ENCODE results near the gene SLC15A1.
A peak's percentile ranks its signal among the peaks of the same experiment; 100 is the strongest.

SLC15A1 gene

GRCh38 chr13:98656223-98656622 is 96.2 kb downstream of the SLC15A1 start:
- Histone ChIP-seq H3K9ac (ENCODE audit: low read length) (no peak overlapping the region), H3K9me2 (replicated peaks; ENCODE audit: insufficient read depth, low read length) (no peaks in the 10 kb centered on the region), H3K27ac (ENCODE audit: low read length) (no peak overlapping the region), H3K4me1 (ENCODE audit: low read length) (no peaks in the 10 kb centered on the region), H3K9me3 (replicated peaks; ENCODE audit: insufficient read depth, low read length) (no peaks in the 10 kb centered on the region), H3K27me3 (replicated peaks; ENCODE audit: insufficient read depth, low read length) (no peaks in the 10 kb centered on the region), H3K4me2 (ENCODE audit: low read depth, low read length) (no peak overlapping the region), H4K20me1 (ENCODE audit: insufficient read depth, low read length) (no peaks in the 10 kb centered on the region), H2AFZ (ENCODE audit: low read length) (no peak overlapping the region), H3F3A (ENCODE audit: insufficient read depth, low read length) (no peaks in the 10 kb centered on the region), H3K36me3 (replicated peaks; ENCODE audit: insufficient read depth, low read length) (no peaks in the 10 kb centered on the region), H3K79me2 (ENCODE audit: low read length) (no peaks in the 10 kb centered on the region), H3K4me3 (ENCODE audit: low read length) (no peak overlapping the region)
- TF ChIP-seq, protein P1, sequence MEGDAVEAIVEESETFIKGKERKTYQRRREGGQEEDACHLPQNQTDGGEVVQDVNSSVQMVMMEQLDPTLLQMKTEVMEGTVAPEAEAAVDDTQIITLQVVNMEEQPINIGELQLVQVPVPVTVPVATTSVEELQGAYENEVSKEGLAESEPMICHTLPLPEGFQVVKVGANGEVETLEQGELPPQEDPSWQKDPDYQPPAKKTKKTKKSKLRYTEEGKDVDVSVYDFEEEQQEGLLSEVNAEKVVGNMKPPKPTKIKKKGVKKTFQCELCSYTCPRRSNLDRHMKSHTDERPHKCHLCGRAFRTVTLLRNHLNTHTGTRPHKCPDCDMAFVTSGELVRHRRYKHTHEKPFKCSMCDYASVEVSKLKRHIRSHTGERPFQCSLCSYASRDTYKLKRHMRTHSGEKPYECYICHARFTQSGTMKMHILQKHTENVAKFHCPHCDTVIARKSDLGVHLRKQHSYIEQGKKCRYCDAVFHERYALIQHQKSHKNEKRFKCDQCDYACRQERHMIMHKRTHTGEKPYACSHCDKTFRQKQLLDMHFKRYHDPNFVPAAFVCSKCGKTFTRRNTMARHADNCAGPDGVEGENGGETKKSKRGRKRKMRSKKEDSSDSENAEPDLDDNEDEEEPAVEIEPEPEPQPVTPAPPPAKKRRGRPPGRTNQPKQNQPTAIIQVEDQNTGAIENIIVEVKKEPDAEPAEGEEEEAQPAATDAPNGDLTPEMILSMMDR (IDR thresholded peaks at IDR 0.05; ENCODE audit: low read length), result no peak
- TF ChIP-seq EZH2phosphoT487 (IDR thresholded peaks at IDR 0.05; ENCODE audit: low read length) (no peak), EZH2 (optimal IDR thresholded peaks at IDR 0.05; ENCODE audit: low read depth, low read length) (no peak)
- no peak for DNase-seq

DNA sequence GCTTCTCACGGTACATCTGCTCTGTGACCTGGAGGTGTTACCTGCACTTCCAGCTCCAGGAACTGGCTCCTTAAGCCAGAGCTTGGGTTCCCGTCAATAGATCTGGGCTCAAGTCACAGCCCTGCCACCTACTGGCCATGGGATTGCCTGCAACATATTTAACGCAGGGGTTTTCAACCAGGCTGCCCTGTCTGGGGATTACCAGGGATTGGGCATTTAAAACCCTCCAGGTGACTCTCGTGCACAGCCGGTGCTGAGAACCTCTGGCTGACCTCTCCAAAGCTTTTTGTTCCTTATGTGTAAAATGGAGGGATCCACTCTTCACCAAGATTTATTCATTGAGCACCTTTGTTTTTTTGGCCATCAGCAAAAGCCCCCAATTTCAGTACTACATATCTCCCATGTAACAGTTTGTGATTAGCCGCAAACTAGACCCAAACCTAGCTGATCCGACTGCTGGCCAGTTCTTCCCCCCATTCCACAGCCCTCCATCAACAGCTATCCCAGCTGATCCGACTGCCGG is 98.9 kb downstream of the SLC15A1 start:
- Histone ChIP-seq H3K9me2 (replicated peaks; ENCODE audit: insufficient read depth, low read length) (no peaks in the 10 kb centered on the region), H2AFZ (ENCODE audit: low read length) (peak overlapping the region; percentile 6; the same call in 1 of the 2 replicates), H3K9ac (ENCODE audit: low read length) (no peak overlapping the region), H3K79me2 (ENCODE audit: low read length) (no peaks in the 10 kb centered on the region), H3K4me1 (ENCODE audit: low read length) (no peaks in the 10 kb centered on the region), H3K27ac (ENCODE audit: low read length) (no peak overlapping the region), H3K27me3 (replicated peaks; ENCODE audit: insufficient read depth, low read length) (no peaks in the 10 kb centered on the region), H3F3A (ENCODE audit: insufficient read depth, low read length) (no peaks in the 10 kb centered on the region), H3K9me3 (replicated peaks; ENCODE audit: insufficient read depth, low read length) (no peaks in the 10 kb centered on the region), H3K4me2 (ENCODE audit: low read depth, low read length) (no peak overlapping the region), H3K4me3 (ENCODE audit: low read length) (no peak overlapping the region), H3K36me3 (replicated peaks; ENCODE audit: insufficient read depth, low read length) (no peaks in the 10 kb centered on the region), H4K20me1 (ENCODE audit: insufficient read depth, low read length) (no peaks in the 10 kb centered on the region)
- peak; percentile 74 for DNase-seq
- no peak for TF ChIP-seq EZH2 (optimal IDR thresholded peaks at IDR 0.05; ENCODE audit: low read depth, low read length)
- TF ChIP-seq, protein P1 (IDR thresholded peaks at IDR 0.05; ENCODE audit: low read length), result peak; percentile 90
- TF ChIP-seq EZH2phosphoT487 (IDR thresholded peaks at IDR 0.05; ENCODE audit: low read length), result no peak

DNA sequence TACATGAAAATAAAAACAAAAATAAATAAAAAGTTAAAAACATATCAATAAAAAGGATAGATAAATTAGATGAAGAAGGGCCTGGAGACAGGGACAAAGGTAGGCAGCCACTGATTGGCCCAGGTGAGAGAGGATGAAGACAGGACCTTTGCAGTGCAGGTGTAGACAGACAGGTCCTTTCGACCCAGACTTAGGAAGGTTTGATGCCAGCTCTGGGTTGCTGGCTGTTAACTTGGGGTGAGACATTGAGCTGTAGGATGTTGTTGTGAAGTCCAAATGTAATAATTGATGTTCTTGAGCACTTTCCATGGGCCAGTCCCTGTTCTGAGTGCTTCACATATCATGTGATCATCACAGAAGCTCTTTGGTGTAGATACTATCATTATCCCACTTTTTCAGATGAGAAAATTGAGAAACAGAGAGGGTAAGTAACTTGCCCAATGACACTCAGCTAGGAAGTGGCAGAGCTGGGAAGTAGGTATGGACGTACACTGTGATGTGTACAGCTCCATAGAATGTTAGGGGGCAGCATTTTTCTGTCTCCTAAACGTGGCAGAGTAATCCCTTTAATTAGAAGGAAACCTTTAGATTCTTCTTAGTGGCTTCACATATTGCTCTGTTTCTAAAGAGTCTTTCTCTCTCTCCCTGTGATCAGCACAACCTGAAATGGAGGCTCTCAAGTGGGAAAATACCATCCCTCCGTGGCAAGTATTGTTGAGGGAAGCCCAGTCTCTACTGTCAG is 99.6 kb downstream of the SLC15A1 start:
- H3F3A ChIP-seq (ENCODE audit: insufficient read depth, low read length), result no peaks in the 10 kb centered on the region
- TF ChIP-seq, protein P1 (IDR thresholded peaks at IDR 0.05; ENCODE audit: low read length), result no peak
- TF ChIP-seq EZH2 (optimal IDR thresholded peaks at IDR 0.05; ENCODE audit: low read depth, low read length), result no peak
- TF ChIP-seq EZH2phosphoT487 (IDR thresholded peaks at IDR 0.05; ENCODE audit: low read length), result no peak
- H3K4me2 ChIP-seq (ENCODE audit: low read depth, low read length), result no peak overlapping the region
- no peak for DNase-seq
- H3K27ac ChIP-seq (ENCODE audit: low read length), result no peak overlapping the region
- H4K20me1 ChIP-seq (ENCODE audit: insufficient read depth, low read length), result no peaks in the 10 kb centered on the region
- no peaks in the 10 kb centered on the region for H3K9me3 ChIP-seq (replicated peaks; ENCODE audit: insufficient read depth, low read length)
- H3K9me2 ChIP-seq (replicated peaks; ENCODE audit: insufficient read depth, low read length), result no peaks in the 10 kb centered on the region
- no peaks in the 10 kb centered on the region for H3K4me1 ChIP-seq (ENCODE audit: low read length)
- no peaks in the 10 kb centered on the region for H3K79me2 ChIP-seq (ENCODE audit: low read length)
- no peaks in the 10 kb centered on the region for H3K36me3 ChIP-seq (replicated peaks; ENCODE audit: insufficient read depth, low read length)
- no peak overlapping the region for H3K4me3 ChIP-seq (ENCODE audit: low read length)
- H3K27me3 ChIP-seq (replicated peaks; ENCODE audit: insufficient read depth, low read length), result no peaks in the 10 kb centered on the region
- no peak overlapping the region for H3K9ac ChIP-seq (ENCODE audit: low read length)
- H2AFZ ChIP-seq (ENCODE audit: low read length), result peak overlapping the region; percentile 6; the same call in 1 of the 2 replicates

All from MM.1S (cell line).